EL (cell line): ENCODE data around the gene TPCN2.
"Not testable (repeated sequence)": the region's sequence is repeated elsewhere in the genome, so short reads cannot be mapped to it uniquely, and the experiment has no call there.

ENCODE experiments used
- DNase-seq: peaks from one replicate; pipeline ENCODE4 v3.0.0-alpha.2; 2016

The TPCN2 gene

DNA sequence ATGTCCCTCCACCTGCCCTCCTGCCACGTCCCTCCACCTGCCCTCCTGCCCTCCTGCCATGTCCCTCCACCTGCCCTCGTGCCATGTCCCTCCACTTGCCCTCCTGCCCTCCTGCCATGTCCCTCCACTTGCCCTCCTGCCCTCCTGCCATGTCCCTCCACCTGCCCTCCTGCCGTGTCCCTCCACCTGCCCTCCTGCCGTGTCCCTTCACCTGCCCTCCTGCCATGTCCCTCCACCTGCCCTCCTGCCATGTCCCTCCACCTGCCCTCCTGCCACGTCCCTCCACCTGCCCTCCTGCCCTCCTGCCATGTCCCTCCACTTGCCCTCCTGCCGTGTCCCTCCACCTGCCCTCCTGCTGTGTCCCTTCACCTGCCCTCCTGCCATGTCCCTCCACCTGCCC is 28.2 kb downstream of the TPCN2 start:
- DNase-seq, result not testable (repeated sequence)

DNA sequence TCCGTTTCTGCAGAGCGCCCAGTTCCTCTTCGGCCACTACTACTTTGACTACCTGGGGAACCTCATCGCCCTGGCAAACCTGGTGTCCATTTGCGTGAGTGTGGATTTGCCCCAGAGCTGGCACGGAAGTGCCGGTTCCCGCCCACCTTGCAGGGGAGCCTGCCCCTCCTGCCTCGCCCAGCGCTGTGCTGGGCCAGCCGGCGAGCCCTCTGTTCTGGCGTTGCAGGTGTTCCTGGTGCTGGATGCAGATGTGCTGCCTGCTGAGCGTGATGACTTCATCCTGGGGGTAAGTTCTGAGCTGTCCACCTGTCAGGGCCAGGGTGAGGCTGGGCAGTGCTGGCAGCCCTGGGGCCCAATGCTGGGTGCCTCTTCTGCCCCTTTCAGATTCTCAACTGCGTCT is 29.8 kb downstream of the TPCN2 start:
- DNase-seq, result no peak

DNA sequence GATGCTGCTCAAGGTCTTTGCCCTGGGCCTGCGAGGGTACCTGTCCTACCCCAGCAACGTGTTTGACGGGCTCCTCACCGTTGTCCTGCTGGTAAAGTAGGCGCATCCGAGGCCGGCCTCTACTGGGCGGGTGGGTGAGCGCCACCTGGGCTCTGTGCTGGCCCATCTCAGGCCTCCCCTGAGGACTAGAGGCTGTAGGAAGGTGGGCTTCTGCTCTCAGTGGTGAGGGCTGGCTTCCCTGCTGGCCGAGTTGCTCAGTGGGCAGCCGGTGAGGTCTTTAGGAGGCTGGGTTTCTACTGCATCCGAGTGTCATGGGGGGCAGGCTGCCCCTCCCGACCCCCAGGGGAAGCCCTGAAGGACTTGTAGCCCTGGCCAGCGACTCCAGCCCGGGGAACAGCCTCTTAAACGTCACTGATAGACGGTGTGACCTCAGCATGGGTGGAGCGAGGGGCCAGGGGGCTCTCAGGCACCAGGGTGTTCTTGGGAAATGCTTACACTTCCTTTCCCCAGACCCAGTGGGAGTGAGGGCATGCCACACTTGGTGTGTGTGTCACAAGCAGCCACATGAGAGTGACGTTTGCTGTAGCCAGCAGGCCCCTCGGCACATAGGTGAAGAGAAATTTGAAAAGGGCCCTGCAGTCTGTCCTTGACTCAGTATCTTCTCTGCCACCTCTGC is 30.3 kb downstream of the TPCN2 start:
- DNase-seq, result no peak

DNA sequence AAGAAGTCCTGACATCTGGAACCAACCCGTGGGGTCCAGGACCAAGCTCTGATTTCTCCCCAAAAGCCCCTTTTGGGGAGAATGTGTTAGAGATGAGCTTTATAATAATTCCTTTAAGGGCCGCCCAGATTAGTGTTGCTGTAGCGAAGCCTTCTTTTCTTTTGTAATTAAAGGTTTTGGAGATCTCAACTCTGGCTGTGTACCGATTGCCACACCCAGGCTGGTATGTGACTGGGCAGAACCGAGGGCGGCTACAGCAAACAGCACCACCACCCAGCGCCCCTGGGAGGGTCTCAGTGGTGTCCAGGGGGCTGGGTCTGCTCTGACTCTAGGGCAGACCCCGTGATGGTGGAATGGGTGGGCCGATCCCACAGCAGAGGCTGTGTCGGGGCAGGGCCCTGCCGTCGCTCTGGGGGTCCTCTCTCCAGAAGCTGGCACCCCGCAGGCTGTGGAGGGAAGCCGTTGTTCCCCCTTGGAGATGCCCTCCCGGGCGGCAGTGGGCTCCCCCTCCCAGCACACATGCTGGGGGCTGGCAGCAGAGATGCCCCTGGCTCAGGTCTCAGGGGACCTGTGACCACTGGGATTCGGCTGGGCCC is 31.0 kb downstream of the TPCN2 start:
- no peak for DNase-seq

DNA sequence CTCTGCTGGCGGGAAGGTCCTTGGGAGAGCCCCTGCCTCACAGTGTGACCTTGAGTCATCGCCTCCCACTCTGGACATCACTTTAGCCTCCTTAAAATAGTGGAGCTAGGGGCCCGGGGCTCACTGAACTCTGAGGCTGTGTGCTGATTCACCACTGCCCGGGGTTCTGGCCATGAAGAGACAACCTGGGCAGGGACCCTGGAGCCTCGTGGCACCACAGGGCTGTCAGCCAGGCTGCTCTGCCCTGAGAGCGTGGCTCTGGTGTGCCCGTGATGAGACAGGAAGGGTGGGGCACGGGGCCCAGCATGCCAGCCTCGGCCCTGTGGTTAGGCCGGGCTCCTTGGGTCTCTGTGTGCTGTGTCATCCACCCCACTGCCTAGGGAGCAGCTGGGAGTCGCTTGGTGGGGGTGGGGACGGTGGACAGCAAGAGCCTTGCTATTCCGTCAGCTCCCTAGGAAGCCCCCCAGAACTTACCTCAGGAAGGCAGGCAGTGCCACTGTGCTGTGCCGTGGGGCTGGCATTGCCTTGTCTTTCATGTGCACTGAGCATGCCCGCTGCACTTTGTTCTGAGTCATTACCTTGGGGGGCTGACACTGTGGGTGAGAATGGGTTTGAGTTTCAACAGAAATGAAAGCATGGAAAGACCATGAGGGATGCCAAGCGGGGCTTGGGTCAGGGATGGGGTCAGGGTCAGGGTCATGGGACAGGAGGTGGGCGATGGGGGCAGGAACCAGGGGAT is 31.7 kb downstream of the TPCN2 start:
- peak; percentile 81 for DNase-seq

DNA sequence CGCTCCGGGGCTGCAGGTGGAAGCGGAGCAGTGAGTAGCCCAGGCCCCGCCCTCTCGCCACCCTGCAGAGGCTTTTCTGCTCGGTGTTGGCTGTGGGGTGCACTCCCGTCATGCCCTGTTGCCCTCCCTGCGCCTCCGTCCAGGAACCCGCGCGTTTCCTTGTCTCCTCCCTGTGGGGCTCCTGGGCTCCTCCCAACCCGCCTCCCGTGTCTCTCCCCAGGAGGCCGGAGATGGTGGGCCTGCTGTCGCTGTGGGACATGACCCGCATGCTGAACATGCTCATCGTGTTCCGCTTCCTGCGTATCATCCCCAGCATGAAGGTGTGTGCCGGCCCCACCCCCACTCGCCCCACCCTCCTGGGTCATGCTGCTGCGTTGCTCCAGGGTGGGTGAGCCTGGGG is 32.4 kb downstream of the TPCN2 start:
- DNase-seq, result no peak

DNA sequence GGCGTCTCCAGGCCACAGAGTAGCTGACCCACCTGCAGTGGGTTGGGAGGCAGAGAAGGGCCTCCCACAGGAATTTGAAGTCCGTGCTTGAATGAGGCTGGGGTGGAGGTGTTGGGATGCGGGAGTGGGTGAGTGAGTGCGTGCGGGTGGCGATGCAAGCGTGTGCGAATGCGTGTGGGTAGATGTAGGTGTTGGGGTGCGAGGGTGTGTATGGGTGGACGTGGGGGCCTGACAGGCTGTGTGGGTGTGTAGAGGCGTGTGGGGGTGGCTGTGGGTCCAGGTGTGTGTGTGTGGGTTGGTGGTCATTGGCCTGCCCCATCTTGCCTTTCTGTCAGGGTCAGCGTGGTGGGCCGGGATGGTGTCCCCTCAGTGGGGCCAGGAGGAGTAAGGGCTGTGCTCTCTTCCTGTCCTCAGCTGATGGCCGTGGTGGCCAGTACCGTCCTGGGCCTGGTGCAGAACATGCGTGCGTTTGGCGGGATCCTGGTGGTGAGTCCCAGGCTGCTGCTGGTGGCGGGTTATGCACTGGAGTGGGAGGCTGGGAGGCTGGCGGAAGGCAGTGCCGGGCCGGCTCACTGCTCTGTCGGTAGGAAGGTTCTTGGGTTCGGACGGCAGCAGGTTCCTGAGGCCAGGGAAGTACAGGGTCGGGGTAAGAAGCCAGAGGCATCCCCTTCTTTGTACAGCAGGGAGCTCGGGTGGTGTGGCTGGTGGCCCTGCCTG is 35.0 kb downstream of the TPCN2 start:
- no peak for DNase-seq

DNA sequence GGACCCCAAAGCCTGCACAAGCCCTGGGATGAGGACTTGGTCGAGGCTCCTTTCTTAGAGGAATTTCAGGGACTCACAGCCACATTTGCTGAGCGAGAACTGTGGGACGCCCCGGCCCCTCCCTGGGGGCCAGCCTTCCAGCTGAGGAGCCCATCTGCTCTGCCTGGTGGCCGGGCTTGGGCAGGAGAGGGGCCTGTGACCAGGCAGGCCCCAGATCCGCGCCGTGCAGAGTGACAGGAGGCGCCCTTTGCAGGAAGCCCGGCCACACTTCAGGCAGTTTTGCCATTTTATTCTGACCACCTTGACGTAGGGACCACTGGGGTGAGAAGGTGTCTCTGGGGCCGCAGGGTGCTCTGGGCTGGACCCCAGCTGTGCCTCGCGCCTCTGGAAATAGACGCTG is 35.6 kb downstream of the TPCN2 start:
- no peak for DNase-seq

DNA sequence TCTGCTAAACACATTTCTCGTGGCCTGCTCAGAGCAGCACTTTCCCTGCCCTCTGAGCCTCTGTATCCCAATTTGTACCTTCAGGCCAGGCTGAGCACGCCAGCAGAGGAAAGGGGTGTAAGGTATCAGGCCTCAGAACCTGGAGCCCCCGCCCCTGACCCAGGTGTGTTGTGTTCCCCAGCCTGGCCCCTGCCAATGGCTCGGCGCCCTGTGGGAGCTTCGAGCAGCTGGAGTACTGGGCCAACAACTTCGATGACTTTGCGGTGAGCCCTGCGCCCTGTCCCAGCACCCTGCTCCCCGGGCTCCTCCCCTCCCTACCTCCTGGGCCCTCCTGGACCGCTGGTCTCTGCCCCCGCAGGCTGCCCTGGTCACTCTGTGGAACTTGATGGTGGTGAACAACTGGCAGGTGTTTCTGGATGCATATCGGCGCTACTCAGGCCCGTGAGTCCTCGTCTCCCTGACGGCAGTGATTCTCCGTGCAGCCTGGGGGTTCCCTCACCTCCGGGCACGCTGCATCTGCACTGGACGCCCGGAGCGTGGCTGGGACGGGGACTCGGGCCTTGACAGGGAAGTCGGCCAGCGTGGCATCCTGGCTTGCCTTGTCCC is 36.9 kb downstream of the TPCN2 start:
- no peak for DNase-seq

DNA sequence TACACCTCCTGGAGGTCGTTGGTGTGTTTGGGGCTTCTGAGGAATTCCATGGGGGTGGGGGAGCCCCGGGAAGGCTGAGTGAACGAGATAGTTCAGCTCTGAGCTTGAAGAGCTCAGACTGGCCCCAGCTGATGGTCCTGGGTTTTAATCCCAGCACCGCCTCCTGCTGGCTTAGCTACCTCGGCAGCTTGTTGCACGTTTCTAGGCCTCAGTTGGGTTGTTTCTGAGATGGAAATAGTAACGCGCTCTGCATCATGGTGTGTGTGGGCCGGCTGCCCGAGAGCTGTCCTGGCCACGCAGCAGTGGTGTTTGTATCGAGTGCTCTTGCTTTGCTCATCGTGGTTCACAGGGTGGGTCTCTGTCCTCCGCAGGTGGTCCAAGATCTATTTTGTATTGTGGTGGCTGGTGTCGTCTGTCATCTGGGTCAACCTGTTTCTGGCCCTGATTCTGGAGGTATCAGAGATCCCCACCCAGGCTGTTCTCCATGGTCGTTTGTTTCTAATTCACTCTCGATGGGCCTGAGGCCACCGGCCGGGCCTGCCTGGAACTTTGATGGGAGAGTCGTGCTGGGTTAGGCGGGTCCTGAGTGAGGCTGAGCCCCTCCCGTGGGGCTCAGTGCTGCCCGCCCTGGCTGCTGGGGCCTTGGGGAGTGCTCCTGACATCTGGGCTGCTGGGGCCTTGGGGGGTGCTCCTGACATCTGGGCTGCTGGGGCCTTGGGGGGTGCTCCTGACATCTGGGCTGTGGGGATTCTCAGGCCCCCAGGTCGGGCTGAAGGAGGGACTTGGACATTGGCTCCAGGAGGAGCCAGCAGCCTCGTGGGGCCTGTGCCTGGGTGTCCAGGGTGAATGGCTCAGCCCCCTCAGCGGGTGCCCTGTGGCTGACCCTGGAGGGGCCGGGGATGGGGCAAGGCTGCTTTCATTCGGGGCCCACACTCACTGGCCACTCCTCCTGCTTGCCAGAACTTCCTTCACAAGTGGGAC is 37.7 kb downstream of the TPCN2 start:
- no peak for DNase-seq

DNA sequence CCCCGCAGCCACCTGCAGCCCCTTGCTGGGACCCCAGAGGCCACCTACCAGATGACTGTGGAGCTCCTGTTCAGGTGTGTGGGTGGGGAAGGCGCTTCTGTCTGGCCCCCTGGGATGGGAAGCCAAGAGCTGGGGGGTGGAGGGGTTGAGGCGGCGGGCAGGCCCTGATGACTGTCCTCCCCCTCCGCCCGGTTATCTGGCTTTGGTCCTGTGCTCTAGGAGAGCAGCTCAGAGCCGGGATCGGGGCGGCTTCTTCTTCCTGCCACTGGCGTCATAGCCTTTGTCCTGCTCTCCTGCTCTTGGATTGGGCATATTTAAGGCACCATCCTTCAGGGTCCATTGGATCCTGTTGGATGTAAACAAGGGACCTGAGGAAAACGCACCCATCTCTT is 38.4 kb downstream of the TPCN2 start:
- no peak for DNase-seq

DNA sequence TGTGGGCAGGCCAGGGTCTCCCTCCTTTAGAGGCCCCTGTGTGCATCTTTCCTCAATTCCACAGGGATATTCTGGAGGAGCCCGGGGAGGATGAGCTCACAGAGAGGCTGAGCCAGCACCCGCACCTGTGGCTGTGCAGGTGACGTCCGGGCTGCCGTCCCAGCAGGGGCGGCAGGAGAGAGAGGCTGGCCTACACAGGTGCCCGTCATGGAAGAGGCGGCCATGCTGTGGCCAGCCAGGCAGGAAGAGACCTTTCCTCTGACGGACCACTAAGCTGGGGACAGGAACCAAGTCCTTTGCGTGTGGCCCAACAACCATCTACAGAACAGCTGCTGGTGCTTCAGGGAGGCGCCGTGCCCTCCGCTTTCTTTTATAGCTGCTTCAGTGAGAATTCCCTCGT is 39.1 kb downstream of the TPCN2 start:
- no peak for DNase-seq

DNA sequence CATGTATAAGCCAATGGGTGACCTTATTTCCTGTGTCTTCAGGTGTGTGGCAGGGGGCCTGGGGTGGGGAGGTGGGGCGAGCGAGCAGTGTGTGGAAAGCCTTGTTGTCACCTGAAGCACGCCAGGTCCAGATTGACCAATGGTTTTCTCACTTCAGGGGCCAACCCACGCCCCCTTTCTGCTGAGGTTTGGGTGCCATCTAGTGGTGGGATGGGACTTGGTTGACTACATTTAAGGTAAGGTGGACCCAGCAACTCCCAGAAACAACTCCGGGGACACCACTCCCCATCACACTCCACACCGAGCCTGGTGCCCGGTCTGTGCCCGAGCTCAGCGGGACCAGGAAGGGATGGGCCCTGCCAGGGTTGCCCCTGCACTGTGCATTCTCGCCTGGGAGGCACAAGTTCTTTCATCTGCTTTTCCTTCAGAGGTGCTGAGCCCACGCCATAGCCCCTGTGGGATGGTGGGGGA is 40.0 kb downstream of the TPCN2 start:
- peak; percentile 80 for DNase-seq

DNA sequence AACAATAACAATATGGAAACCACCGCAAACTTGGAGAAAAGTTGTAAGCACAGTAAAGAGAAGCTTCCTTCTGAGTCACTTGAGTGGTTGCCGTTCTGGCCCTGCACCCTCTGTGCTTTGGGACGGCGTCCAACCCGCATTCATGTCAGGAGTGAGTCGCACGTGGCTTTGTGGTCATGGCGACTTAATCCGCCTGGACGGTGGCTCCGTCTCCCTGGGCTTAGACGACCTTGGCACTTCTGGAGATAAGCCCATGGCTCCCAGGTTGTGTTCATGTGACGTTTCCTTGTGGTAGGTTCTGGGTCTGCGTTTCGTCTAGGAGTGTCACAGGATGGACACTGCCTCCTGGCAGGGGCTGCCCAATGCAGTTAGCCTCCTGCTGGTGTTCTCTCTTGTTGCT is 40.5 kb downstream of the TPCN2 start:
- peak; percentile 80 for DNase-seq

DNA sequence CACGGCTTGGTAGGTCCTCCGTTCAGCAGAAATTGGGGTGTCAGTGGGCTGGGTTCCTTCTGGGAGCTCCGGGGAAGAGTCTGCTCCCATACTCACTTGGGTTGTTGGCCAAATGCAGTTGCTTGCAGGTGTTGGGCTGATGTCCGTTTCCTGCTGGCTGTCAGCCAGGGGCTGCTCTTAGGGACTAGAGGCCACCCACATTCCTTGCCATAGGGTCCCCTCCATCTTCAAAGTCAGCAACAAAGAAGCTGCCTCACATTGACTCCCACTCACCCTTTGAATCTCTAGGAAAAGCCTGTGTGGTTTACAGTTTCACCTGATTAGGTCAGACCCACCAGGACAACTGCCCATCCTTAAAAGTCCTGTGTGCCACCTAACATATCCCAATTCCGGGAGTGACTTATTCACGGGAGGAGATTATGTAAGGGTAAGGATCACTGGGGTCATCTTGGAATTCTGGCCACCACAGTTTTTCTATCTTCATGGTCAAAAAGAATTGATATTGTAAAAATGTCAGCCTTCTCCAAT is 43.0 kb downstream of the TPCN2 start:
- DNase-seq, result no peak

DNA sequence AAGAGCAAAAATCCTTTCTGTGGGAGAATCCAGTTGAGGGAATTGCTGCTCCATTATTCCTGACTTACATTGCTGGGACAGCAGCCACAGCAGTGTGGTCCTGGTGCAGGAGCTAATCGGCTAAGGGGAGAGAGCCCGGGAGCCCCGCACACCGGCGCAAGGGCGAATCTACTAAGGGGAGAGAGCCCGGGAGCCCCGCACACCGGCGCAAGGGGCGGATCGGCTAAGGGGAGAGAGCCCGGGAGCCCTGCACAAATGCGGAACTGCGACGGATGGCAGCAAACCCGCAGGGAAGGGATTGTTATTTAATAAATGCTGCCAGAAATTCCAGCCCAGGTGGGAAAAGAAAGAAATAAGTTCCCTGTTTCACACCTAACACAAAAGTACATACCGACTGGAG is 43.5 kb downstream of the TPCN2 start:
- DNase-seq, result no peak

DNA sequence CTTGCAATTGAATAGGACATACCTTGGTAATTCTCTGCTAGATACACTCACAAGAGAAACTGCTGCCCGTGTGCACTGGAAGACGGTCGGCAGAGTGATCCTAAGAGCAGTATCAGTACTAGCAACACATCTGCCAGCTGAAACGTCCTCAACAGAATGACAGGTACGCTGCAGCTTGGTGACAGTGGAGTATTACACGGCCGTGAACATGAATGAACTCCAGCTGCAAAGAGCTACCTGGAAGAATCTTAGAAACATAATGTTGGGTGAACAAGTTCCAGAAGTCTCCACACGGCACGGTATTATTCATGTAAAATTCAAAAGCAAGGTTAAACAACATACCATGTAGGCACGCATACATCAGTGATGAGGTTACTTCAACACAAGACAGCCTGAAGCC is 44.4 kb downstream of the TPCN2 start:
- DNase-seq, result no peak

DNA sequence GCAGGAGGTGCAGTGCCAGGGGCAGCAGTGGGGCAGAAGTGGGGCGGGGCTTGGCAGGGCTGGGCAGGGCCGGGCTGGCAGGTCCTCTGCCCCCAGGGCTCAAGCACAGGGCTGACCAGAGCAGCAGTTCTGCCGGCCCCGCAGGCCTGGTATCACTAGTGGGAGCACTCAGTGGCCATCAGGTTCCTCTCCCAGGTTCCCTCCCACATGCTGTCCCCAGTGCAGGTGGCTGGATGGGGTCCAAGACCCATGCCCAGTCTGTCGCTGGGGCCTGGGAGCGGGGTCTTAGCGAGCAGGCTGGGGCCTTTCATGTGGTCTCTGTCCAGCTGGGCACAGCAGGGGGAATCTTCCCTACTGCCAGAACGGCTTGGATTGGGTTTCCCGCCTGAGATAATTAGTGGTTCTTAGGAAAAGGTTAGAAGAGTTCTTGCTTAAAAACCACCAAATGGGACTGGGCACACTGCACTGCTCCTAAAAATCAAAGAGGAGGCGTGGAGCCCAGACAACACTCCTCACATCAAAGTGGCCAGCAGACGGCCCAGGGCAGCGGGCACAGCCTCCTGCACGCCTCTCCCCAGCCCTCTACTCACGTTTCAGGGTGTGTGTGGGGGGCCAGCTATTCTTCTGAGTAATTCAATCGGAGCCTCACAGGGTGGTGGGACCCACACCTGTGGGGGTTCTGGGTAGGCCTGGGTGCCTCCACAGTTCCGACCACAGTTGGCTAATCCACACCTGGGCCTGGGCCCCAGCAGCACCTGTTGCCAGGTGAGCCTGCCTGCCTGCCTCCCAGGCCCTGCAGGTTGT is 45.6 kb downstream of the TPCN2 start:
- DNase-seq, result no peak

DNA sequence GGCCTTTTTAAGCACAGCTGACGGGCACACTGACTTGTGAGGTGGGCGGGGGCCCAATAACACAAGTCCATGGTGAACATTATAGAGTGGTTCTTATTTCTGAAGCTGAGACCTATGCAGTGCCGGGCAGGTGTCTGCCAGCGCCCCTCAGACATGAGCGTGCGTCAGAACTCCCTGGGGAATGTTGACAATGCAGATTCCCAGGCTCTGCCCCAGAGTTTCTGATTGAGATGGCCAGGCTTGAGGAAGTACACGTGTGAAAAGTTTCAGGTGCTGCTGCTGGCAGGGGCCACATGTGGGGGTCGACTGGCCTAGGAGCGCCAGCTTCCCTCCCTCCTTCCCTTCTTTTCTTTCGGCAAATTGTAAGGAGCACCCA is 46.2 kb downstream of the TPCN2 start:
- DNase-seq, result no peak

DNA sequence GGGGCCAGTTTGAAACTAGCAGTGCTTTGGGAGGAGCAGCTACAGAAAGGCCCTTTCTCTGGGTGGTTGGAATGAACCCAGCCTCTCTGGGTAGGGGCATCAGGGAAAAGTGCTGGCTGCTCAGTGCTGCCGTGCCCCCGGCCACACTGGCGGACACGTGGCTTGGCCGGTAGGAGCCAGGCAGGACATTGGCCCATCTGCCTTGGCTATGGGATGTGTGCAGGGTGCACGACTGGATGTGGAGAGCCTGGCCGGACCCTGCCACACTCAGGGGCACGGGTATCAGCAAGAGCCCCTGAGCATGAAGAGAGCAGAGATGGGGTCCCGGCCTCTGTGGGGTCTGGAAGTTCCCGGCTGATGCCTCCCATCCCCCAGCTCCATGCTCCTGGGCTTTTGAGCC is 46.6 kb downstream of the TPCN2 start:
- DNase-seq, result no peak

DNA sequence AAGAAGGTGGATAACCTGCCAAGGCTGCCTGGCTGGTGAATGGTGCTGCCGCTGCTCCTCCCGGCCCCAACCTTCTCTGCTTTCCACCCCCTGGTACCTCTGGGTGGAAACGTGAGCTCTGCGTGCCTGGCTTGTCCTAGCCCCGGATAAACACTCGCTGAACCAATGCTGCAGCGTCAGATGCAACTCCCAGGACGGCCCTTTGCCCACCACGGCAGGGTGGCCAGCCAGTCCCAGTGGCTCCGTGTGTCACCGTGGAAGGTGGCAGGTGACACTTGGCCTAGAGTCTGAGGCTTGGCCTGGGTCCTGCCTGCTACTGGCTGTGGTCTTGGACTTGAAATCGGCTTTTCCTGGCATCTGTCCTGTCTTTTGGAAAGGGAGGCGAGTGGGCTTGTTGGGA is 47.7 kb downstream of the TPCN2 start:
- DNase-seq, result no peak
